OCI-LY7 (cell line): ENCODE measurements around the gene PLK2. TPM values are rescaled to one million over a fixed set of nuclear protein-coding genes. Genes with fewer than 3 reads are reported as not detected.

Experiments used
- BruUV-seq: library from RNA; stranded (reverse); fragments of 400-500 nt; replicated peaks from 2 replicates; lab custom pipeline; 2021; lab: Mats Ljungman, UMichigan
- CTCF ChIA-PET: fragments of 300-600 bp; sonication (Branson Sonifier 250); formaldehyde crosslinking; loops from one replicate; lab custom pipeline; 2022; ENCODE audit warnings: antibody characterized with exemption; ENCODE audit not compliant: unreplicated experiment; lab: Charles Lee
- POLR2A ChIA-PET: fragments of 300-600 bp; sonication (Branson Sonifier 250); formaldehyde crosslinking; loops from one replicate; lab custom pipeline; 2022; ENCODE audit warnings: antibody characterized with exemption; lab: Charles Lee
- DNase-seq: peaks from one replicate; pipeline ENCODE4 v3.0.0-alpha.2; 2015; ENCODE audit warnings: low spot score
- H2AFZ ChIP-seq: fragments of 200-600 bp; sonication (generic), shearing (Covaris generic); 2 replicates; pipeline ENCODE4 v1.6.1; 2014; ENCODE audit warnings: mild to moderate bottlenecking, antibody characterized with exemption, low read length, moderate library complexity
- H3K27ac ChIP-seq: fragments of 200-600 bp; sonication (generic); 2 replicates; pipeline ENCODE4 v1.5.1; 2014; ENCODE audit warnings: mixed run types, low read depth, mild to moderate bottlenecking, moderate library complexity, low read length, inconsistent platforms; ENCODE audit not compliant: poor library complexity, severe bottlenecking
- H3K36me3 ChIP-seq: fragments of 200-600 bp; sonication (generic); 2 replicates; pipeline ENCODE4 v1.6.1; 2014; ENCODE audit warnings: mild to moderate bottlenecking, antibody characterized with exemption, low read length, moderate library complexity, mixed read lengths; ENCODE audit not compliant: insufficient read depth
- H3K4me1 ChIP-seq: fragments of 200-600 bp; sonication (generic); 2 replicates; pipeline ENCODE4 v1.5.1; 2014; ENCODE audit warnings: mild to moderate bottlenecking, low read length; ENCODE audit not compliant: insufficient read depth, poor library complexity, severe bottlenecking
- H3K4me2 ChIP-seq: fragments of 200-600 bp; sonication (generic); 2 replicates; pipeline ENCODE4 v1.6.1; 2014; ENCODE audit warnings: mild to moderate bottlenecking, low read length
- H3K4me3 ChIP-seq: fragments of 200-600 bp; sonication (generic); 2 replicates; pipeline ENCODE4 v1.5.1; 2014; ENCODE audit warnings: mild to moderate bottlenecking, low read depth, low read length; ENCODE audit not compliant: poor library complexity, severe bottlenecking
- H3K79me2 ChIP-seq: fragments of 200-600 bp; sonication (generic); 2 replicates; pipeline ENCODE4 v1.6.1; 2016; ENCODE audit warnings: low read depth, mild to moderate bottlenecking, low read length, moderate library complexity, mixed read lengths; ENCODE audit not compliant: insufficient read depth
- H3K9me2 ChIP-seq: fragments of 200-600 bp; sonication (generic); 2 replicates; pipeline ENCODE4 v1.6.1; 2016; ENCODE audit warnings: mild to moderate bottlenecking, low read length, mixed read lengths; ENCODE audit not compliant: insufficient read depth
- H3K9me3 ChIP-seq: fragments of 200-600 bp; sonication (generic); 2 replicates; pipeline ENCODE4 v1.6.1; 2014; ENCODE audit warnings: mild to moderate bottlenecking, mixed run types, low read length, mixed read lengths
- H4K20me1 ChIP-seq: fragments of 200-600 bp; sonication (generic); 2 replicates; pipeline ENCODE4 v1.6.1; 2014; ENCODE audit warnings: mild to moderate bottlenecking, antibody characterized with exemption, low read length, moderate library complexity, mixed read lengths; ENCODE audit not compliant: insufficient read depth
- CTCF ChIP-seq: fragments of 200-600 bp; sonication (generic); conservative IDR thresholded peaks from 2 replicates; pipeline ENCODE4 v1.5.1; 2014; ENCODE audit warnings: mild to moderate bottlenecking, antibody characterized with exemption, low read length, moderate library complexity, mixed read lengths
- EZH2phosphoT487 ChIP-seq: fragments of 200-600 bp; sonication (generic); IDR thresholded peaks from 2 replicates; pipeline ENCODE4 v1.6.1; 2018; ENCODE audit warnings: low read depth, borderline replicate concordance, mild to moderate bottlenecking, mixed run types, antibody characterized with exemption, low read length, moderate library complexity, mixed read lengths
- intact Hi-C: fragments of 100-400 bp; cut with micrococcal nuclease; formaldehyde crosslinking; loops from one replicate; pipeline ENCODE4 v1.10.0; 2022; ENCODE audit not compliant: unreplicated experiment
- total RNA-seq, 2 experiments: library from RNA; depleted of rRNA in 1 of 2; stranded (reverse); fragments of >200 nt in 1 of 2; shearing (Covaris generic) in 1 of 2; gene quantifications; 2 replicates each; pipeline ENCODE4 v1.2.3, GENCODE V29; 2014 to 2022

The PLK2 gene
- total RNA-seq, 2 experiments from 2014 or later = 0.19 to 0.59 TPM

DNA sequence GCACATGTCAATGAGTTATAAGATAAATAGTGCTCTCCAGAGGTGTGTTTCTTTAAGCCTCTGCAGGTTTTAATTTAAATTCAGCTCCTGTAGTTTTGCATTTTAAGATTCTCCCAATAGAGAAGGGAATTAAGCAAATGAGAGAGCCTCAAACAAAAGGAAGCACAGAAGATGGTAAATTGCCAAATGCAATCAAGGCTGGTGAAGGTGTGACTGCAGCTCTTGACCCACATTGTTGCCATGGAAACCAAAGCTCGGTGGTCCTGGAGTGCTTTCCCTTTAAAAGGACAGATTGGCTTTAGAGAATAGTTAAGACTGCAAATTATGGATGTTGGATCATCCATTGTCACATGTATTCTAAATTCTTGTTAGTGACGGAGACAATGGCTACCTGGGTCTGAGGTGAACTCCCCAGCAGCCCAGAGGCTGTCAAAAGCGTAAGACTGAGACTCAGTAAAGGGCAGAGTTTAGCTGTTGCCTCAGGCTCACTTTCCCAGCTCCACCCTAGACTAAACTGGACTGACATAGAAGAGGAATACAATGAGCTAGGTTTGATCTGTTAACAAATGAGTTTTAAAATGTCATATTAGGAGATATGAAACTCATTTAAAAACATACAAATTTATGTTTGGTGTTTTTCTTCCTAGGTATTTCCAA is 43.6 kb upstream of the PLK2 start:
- no peaks in the 10 kb centered on the region for H3K9me2 ChIP-seq
- H4K20me1 ChIP-seq = 0 out of 2 replicates have a peak, but pooled peaks cover 4% of the 10 kb centered on the region
- intact Hi-C loops = no loop called here
- H3K9me3 ChIP-seq = no peaks in the 10 kb centered on the region
- CTCF ChIA-PET = no interaction called here
- H3K4me3 ChIP-seq = no peak overlapping the region
- no peak for TF ChIP-seq EZH2phosphoT487
- no peak for TF ChIP-seq CTCF
- no peak overlapping the region for H2AFZ ChIP-seq
- DNase-seq = no peak
- H3K79me2 ChIP-seq = no peaks in the 10 kb centered on the region
- POLR2A ChIA-PET = interaction anchor here (1.2 kb wide), 1 partner anchor 12 kb away, joined by 4 read pairs; the partner anchor contains the start of gene GAPT
- no TSS peak for BruUV-seq
- H3K27ac ChIP-seq = no peak overlapping the region
- H3K4me1 ChIP-seq = peaks cover 39% of the 10 kb centered on the region
- no peak overlapping the region for H3K4me2 ChIP-seq
- H3K36me3 ChIP-seq = no peaks in the 10 kb centered on the region

- Histone ChIP-seq H4K20me1 (0 out of 2 replicates have a peak, but pooled peaks cover 4% of the 10 kb centered on the region), H3K27ac (no peak overlapping the region), H3K4me3 (no peak overlapping the region), H3K9me3 (no peaks in the 10 kb centered on the region), H3K79me2 (no peaks in the 10 kb centered on the region), H3K36me3 (no peaks in the 10 kb centered on the region), H3K4me1 (peaks cover 39% of the 10 kb centered on the region), H3K9me2 (no peaks in the 10 kb centered on the region), H3K4me2 (no peak overlapping the region), H2AFZ (no peak overlapping the region)
- TF ChIP-seq CTCF = no peak
- TF ChIP-seq EZH2phosphoT487 = no peak
- DNase-seq = no peak
- intact Hi-C loops = no loop called here
- no TSS peak for BruUV-seq
- POLR2A ChIA-PET = no interaction called here
- CTCF ChIA-PET = no interaction called here
Observed at GRCh38 chr5:58501778-58502417, 42.0 kb upstream of the PLK2 start.

DNA sequence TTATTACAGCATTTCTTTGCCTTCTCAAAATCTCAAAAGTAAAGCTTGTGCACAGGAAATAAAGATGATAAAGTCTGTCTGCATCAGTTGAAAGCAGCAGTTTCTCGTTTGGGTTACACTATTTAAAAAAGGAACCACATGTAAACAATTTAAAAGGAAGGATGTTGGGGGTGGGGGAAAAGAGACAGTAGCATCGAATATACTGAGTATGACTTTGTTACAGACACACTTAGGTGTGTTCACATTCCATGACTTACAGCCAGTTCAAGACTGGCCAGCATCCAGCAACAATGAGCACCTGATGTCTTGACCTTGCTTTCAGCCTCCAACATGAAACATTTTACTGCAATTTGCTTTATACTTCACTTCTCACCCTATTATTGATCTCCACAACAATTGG is 40.1 kb upstream of the PLK2 start:
- H3K9me2 ChIP-seq = no peaks in the 10 kb centered on the region
- peaks cover 22% of the 10 kb centered on the region for H3K4me1 ChIP-seq
- H3K4me3 ChIP-seq = peak overlapping the region; percentile 25
- BruUV-seq = no TSS peak
- intact Hi-C loops = no loop called here
- POLR2A ChIA-PET = interaction anchor here (0.7 kb wide), 1 partner anchor 344 kb away, joined by 3 read pairs; no protein-coding TSS in a partner anchor
- H3K36me3 ChIP-seq = peaks cover 11% of the 10 kb centered on the region
- TF ChIP-seq CTCF (no peak), EZH2phosphoT487 (no peak)
- CTCF ChIA-PET = no interaction called here
- DNase-seq = peak; percentile 51
- H3K27ac ChIP-seq = peak overlapping the region; percentile 27
- no peaks in the 10 kb centered on the region for H3K9me3 ChIP-seq
- peak overlapping the region; percentile 53 for H3K4me2 ChIP-seq
- H3K79me2 ChIP-seq = no peaks in the 10 kb centered on the region
- H4K20me1 ChIP-seq = no peaks in the 10 kb centered on the region
- peak overlapping the region; percentile 12; the same call in 1 of the 2 replicates for H2AFZ ChIP-seq
